ENCODE data around the gene ONECUT3.
A peak's percentile ranks its signal among the peaks of the same experiment; 100 is the strongest.
"Not testable (repeated sequence)": the region's sequence is repeated elsewhere in the genome, so short reads cannot be mapped to it uniquely, and the experiment has no call there.

ONECUT3 gene

DNA sequence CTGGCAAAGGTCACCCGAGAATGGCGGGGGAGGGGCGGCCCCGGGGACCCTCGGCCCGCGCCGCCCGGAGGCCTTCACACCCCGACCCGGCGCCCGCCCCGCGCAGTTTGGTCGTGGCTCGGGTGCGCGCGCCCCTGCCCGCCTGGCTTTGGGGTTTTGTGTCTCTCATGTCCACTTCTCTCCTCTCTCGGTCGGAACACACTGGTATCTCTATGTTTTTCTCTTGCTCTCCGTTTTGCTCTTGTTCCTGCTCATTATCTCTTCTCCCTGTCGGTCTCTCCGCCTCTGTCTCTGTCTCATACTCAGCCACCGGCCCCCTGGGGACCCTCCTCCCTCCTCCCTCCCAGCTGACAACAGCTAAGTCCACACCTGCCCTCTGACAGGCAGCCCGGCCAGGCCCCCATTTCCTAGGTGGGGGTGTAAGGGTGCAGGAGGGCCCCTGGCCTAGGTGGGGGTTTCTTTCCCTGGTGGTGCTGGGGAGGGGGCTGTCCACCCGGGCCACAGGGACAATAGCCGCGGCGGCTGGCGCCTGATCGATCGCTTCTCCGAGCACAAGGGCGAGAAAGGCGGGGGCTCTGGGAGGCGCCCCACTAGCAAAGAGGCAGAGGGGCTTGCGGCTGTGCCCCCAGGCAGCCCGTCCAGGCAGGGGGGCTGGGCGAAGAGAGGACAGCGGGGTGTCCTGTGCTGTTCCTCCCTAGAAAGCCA lies 2.3 kb downstream of the ONECUT3 start:
- no peak for DNase-seq (ENCODE audit: low read depth)

DNA sequence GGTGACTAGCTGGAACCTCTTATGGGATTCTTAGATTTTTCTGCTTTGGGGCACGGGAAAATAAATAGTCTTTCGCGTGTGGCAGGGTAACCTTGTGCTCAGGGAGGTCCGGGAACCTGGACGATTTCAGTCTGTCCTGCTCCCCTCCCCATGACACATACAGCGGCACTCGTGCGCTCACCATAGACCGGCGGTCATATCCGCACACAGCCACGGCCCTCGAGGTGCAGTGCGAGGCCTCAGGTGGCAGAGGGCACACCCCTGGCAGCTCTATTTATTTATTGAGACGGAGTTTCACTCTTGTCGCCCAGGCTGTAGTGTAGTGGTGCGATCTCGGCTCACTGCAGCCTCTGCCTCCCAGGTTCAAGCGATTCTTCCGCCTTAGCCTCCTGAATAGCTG lies 3.0 kb downstream of the ONECUT3 start:
- DNase-seq (ENCODE audit: low read depth), result no peak

DNA sequence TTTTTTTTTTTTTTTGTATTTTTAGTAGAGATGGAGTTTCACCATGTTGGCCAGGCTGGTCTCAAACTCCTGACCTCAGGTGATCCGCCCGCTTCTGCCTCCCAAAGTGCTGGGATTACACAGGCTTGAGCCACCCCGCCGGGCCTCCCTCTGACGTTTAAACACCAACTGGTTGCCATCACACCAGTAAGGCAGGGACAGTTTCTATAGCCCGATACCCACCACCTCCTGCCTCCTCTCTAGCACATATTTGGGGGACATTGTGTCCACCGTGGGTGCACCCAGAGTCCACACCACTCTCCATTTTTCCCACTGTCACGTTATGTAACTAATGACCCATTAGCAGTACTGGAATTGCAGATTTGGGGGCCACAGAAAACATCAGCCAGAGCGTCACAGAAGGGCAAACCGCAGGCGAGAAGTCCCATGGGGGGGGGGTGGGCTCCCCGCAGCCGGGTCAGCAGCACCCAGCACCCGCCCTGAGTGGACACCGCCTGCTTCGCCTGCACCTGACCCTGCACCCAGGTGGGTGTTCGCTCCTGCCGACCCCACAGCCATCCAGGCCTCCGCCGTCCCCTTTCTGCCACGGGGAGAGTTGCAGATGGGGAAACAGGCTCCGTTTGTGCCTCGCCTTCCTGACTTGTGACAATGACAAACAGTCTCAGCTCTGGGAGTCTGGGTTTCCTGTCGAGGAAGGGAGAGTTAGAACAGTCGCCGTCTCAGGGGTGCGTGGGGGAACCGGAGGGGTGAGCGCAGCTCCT lies 3.6 kb downstream of the ONECUT3 start:
- no peak for DNase-seq (ENCODE audit: low read depth)

DNA sequence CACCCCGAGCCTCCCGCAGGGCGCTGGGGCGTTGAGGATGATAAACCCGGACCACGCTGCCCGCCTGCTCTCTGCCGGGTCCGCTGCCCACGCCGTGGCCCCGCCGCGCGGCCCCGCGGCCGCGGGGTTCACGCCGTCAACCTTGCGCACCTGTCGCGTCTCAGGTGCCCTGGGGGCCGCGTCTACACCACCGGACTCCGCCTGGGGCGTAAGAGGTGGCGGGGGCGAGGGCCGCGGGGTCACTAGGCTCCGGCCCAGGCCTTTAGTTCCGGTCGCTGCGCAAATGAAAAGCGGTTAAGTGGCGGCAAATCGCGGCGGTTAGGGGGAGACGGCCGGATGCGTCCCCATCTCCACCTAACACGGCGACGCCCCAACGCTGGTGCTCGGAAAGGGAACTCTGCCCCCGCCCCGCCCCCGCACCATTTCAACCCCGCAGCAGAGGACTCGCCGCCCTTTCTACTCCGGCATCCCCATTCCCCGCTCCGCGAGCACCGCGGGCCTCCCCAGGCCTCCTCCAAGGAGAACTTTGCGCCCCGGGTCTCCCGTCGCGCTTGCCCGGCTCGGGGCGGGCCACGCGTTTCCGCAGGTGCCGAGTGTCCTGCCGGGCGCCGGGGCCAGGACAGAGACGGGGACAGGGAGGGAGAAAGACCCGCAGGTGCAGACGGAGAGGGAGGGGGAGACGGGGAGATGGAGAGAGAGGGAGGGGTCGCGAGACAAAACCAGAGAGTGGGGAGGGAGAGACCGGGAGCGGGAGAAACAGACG lies 4.3 kb downstream of the ONECUT3 start:
- no peak for DNase-seq (ENCODE audit: low read depth)

DNA sequence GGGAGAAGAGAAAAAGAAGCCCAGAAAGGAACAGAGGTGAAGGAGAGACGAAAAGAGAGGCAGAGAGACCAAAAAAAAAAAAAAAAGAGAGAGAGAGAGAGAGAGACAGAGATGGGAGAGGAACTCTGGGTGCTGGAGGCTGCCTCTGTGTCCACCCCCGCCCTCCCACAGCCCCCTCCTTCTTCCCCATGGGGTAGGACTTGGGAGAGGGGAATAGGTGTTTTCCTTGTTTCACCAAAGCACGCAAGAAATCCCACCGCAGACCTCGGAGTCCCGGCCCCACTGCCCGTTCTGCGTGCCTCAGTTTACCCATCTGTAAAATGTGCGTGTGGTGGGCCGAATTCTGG lies 4.9 kb downstream of the ONECUT3 start:
- DNase-seq (ENCODE audit: low read depth), result no peak

DNA sequence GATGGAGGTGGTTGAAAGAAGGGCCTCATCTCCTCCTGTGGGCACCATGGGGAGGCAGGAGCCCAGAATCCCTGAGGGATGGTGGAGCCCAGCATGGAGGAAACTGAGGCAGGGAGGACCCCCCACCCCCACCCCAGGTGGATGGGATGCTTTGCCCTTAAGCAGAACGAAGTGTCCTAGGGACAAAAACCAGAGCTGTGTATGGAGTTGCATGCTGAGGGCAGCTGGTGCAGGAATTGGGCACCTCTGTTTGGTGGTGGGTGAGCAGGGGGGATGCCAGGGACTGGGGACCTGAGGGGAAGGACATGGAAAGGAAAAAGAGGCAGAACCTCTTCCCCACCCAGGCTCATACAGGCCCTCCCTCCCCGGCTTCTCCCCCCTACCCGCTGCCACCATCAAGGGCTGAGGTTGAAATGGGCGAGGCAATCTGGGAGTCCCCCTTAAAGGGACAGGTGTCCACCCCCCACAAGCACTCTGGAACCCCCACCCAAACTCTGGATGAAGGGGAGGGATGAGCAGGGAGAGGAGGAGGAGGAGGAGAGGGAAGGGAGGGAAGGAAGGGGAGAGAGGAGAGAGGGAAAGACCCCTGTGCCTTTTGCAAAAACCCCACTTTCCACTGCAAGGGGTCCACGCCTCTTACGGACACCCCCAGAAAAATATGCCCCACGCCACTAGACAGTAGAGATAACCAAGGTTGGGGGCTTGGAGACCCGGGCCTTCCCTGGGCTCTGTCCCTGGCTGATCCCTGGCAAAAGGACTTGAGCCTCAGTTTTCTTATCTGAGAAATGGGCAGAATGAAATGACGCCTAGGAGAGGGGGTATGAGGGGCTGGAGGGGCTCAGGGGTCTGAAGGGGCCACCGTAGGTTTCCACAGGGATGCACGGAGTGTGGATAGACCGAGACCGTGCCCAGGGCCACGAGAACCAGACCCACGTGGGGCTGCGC lies 5.9 kb downstream of the ONECUT3 start:
- DNase-seq (ENCODE audit: low read depth), result no peak

DNA sequence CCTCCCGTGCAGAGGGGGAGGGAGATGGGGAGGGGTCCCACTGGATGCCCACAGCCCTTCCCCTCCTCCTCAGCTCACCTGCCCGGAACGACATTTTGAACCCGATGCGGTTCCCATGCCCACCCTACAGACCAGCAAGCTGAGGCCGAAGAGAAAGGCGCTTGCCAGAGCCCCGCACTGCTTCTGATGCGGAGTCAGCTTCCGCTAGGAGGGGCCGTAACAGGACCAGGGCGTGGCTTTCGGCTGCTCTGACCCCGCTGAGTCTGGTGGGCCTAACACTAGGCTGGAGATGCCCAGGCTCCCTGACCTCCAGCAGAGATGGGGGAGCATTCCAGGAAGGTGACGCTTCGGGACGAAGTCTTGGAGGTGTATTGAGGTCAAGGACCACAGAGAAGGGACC lies 6.7 kb downstream of the ONECUT3 start:
- DNase-seq (ENCODE audit: low read depth), result no peak

DNA sequence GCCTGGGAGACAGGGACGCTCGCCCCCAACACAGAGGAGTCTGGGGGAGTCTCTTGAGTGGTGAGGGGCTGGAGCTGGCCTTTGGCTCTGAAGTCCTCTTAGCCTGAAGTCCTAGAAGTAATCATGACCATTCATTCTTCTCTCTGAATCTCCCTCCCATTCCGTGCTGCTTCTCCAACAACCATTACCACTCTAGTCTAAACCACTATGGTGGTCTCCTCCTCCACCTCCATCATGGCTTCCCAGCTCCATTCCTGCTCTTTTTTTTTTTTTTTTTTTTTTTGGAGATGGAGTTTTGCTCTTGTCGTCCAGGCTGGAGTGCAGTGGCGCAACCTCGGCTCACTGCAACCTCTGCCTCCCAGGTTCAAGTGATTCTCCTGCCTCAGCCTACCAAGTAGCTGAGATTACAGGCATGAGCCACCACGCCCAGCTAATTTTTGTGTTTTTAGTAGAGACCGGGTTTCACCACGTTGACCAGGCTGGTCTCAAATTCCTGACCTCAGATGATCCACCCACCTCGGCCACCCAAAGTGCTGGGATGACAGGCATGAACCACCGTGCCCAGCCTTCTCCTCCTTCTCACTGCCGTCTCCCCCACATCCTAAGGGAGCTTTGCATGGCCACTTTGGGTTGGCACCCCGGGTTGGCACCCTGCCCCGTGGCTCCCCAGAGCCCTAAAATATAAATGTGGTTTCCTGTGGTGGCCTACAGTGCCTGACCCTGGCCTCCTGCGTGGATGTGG lies 7.7 kb downstream of the ONECUT3 start:
- DNase-seq (ENCODE audit: low read depth), result not testable (repeated sequence)

DNA sequence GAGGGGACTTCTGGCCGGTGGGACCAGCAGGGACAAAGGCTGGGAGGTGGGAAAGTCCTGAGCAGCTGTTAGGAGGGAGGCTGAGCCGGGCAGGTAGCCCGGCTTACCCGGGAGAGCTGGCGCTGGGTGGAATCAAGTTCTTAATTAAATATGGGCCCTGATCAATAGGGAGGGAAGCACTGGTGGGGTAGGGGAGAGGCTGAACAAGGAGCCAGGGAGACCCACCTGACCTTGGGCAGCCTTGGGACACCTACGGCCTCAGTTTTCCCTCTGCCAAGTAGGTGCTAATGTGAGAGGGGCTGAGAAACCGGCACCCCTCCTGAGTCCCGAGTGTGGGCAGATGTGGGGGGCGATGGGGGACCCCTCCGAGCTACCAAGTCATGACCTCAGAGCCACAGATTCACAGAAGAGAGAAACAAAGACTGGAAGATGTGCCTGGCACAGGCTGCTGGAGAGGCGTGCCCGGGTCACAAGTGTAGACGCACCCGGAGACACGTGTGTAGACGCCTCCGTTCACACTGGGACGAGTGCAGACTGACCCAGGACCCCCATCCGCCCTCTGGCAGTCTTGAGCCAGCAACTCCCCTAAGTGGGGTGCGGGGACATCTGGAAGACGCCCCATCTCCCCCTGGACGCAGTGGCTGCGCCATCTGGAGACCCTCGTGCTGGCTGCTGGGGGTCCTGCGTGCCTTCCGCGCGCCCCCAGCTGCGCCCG lies 8.4 kb downstream of the ONECUT3 start:
- DNase-seq (ENCODE audit: low read depth), result no peak

DNA sequence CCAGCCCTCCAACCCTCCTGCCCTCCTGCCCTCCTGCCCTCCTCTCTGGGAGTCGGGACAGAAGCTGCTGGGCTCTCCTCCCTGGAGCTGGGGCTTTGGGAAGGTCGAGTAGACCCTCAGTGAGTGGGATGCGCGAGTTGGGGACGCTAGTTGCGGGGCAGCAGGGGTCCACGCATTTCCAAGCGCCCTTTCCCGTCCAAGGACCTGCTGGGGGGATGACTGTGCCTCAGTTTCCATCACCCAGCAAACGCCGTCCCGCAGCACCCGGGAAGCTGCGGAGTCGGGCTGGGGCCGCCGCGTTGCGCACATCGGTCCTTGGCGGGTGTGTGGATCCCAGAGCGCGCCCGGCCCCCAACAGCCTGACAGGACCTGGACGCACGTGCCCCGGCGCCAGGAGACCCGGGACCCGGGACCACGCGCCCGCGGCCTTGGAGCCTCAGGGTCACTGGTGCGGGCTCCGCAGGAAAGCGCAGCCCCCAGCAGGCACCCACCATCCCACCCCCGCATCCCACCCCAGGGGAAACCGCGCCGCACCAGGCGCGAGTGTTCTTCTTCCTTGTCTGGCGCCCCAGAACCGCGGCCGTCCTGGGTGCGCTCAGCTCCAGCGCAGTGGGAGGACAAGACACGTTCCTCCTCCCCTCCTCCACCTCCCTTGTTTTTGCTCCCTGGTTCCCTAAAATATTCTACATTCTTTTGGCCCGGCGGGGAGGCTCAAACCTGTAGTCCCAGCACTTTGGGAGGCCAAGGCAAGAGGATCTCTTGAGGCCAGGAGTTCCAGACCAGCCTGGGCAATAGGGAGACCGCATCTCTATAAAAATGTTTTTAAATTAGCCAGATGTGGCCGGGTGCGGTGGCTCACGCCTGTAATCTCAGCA lies 9.2 kb downstream of the ONECUT3 start:
- DNase-seq (ENCODE audit: low read depth), result no peak

DNA sequence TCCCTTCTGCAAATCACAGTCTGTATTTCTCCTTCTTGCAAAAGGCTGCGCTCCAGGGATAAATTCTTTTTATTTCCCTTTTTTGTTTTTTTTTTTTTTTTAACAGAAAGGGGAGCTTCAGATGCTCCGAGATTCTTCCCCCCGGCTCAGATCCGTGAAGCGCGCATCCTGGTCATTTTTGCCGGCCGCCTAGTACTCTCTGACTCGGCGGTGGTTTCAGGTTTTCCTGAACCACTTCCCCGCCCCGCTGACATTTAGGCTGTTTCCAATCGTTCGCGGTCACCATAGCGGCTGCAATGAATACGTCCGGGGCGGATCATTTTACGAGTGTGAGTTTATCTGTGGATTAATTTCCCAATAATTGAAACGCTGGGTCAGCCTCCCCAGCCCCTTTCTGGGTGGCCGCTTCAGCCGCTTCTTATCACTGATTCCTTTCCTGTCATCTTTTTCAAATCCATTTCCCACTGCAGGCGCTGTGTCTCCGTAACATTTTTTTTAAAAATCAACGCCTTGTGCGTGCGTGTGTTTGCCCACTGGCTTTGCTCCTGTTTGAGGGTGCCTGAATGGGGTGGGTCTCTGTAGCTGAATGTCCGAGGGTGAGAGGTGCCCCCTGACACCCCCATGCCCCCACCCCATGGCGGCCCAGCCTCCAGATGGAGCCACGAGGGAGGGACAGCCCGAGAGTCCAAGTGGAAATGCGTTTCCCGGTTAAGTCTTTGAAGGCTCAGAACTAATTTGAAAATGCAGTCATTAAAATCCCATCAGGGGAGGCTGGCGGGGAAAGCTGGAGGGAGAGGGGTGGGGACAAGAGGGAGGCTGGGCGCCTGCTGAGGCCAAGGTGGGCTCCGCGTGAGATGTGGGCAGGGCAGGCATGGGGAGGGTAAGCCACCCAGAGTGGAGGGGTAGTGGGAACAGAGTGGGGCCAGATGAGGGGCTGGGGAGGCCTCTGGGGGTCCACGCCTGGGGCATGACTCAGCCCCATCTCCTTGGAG lies 10.6 kb downstream of the ONECUT3 start:
- DNase-seq (ENCODE audit: low read depth), result no peak

DNA sequence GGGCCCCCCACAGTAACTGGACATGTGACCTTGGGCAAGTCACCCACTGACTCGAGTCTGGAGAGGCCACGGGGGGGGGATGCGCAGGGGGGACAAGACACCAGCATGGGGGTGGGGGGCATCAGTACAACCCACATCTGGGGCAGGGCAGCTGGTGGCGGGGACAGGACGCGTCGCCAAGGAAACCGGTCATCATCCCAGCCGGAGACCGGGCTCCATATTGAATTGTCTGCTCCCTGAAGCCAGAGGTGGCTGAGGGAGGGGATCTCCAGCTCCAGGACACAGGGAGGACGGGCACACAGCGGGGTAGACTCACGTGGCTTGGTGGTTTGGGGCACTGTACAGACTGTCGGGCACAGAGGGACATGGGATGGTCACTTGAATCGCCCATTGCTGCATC lies 11.4 kb downstream of the ONECUT3 start:
- DNase-seq (ENCODE audit: low read depth), result no peak

DNA sequence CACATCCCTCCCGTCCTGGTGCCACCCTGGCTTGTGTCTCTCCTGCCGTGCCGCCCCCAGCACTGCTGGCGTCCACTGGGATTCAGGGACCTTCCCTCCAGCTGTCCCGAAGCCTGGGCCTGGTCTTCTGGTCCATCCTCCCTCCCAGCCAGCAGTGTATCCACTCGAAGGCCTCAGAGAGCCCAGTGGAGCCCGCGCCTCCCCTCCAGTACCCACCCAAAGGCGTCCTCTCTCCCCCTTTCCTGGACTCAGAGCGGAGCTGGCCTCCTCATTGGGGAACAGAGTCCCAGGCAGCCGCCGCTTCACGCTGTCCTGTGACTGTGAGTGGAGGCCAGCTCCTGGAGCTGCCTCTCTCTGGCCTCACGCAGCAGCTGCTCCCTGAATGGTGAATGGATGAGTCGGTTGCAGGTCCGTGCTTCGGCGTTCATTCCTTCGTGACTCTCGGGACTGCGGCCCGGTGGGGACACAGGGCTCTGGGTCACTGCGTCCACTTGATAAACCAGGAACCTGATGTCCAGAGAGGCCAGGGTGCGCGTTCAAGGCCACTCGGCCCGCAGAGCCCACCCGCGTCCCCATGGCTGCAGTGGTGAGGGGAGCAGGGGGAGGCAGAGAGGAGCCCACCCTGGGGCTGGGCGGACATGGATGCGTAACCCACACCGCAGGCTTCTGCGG lies 12.1 kb downstream of the ONECUT3 start:
- DNase-seq (ENCODE audit: low read depth), result no peak

DNA sequence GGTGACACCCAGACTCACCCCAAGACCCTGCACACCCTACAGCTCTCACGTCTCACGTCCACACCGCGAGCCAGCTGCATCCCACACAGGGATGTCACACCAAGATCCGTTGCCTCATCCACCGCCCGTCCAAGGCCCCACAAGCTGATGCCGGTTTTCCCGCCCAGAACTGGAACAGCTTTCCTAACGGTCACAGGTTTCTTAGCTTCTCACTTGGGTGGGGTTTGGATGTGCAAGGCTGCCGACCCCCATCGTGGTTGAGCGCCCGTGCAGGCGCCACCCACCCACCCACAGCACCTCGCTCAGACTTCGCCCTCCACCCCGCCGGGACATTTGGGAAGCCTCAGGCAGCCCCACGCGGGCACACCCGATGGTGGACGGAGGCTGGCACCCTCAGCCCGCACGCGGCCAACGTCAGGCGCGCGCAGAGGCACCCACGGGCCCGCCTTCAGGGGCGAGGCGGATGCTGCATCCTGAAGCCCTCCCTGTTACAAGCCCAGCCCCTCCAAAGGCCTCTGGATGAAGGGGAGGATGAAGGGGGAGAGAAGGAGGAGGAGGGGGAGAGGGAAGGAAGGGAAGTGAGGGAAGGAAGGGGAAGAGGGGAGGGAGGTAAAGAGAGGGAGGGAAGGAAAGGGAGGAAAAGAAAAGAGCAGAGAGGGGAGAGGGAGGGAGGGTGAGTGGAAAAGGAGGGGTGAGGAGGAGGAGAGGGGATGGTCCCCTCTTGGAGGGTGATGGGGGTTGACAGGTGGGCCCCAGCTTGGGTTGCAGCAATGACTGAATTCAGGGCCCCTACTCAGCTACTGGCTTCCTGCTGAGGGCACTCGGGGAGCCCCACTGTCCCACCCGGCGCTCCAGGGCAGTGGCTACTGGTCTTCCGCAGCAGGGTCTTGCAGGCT lies 12.8 kb downstream of the ONECUT3 start:
- DNase-seq (ENCODE audit: low read depth), result no peak

DNA sequence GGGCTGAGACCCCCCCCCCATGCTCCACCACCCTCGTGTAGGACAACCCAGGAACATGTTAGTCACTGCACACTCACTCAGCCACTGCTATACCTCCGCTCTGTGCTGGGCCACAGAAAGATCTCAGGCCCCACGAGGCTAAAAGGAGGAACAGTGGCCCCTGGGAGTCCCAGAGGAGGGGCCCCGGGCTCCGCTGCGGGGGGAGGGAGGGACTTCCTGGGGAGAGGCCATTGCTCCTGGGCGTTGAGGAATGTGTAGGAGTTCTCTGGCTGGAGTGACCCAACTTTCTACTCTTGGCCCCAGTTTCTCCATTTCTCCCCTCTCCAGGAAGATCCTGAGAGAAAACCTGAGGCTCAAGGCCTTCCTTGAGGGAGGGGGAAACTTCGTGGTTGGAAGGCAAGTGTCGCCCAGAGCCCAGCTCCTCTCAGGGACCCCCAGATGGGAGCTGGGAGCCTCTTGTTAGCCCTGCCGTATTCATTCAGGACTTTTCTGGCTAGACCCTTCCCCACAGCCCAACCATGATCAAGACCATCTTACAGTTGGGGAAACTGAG lies 13.6 kb downstream of the ONECUT3 start:
- DNase-seq (ENCODE audit: low read depth), result no peak

DNA sequence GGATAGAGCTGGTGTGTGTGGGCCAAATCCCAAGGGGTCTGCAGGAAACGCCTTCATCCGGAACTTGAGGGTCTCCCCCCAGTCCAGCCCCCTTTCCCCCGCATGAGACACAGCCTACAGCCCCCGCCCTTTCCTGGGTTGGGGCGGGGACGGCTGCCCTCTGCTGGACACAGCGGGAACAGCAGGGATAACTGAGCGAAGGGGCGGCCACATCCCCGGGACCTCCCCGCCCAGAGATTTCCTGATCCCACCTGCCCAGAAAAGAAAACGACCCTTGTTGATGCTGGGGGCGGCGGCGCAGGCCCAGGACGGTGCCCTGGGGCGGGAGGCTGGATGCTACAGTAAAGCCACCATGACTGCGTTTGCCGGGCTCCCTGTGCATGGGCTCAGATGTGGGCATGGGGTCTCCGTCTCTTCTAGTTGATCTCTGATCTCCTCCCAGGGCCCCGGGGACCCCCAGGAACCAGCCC lies 14.2 kb downstream of the ONECUT3 start:
- DNase-seq (ENCODE audit: low read depth), result peak; percentile 40
